Lower leg skin (tissue), 3 donors: ENCODE measurements around the gene PIEZO2.

Experiments used
- CTCF ChIP-seq, 3 donors: fragments of 450-650 bp; IDR thresholded peaks; one replicate each; pipeline ENCODE4 v1.5.1; 2016; ENCODE audit warnings: antibody characterized with exemption in 3 of 3, mild to moderate bottlenecking in 3 of 3, moderate library complexity in 2 of 3
- POLR2A ChIP-seq, 2 donors: fragments of 450-650 bp; IDR thresholded peaks; one replicate each; pipeline ENCODE4 v1.6.1; 2016 to 2017; ENCODE audit warnings: antibody characterized with exemption in 2 of 2, mild to moderate bottlenecking in 1 of 2, moderate library complexity in 1 of 2

GRCh38 chr18:11046140-11046539 is 103.2 kb downstream of the PIEZO2 start:
- TF ChIP-seq CTCF (IDR thresholded peaks at IDR 0.05) = no peak
- TF ChIP-seq POLR2A (IDR thresholded peaks at IDR 0.05) = no peak
